ENCODE data around the gene KRTAP2-1.

- no peak for TF ChIP-seq CTCF (IDR thresholded peaks at IDR 0.05)
- TF ChIP-seq EZH2 (IDR thresholded peaks at IDR 0.05; ENCODE audit: borderline replicate concordance, insufficient read depth, low read depth, low read length, poor library complexity, severe bottlenecking): no peak
Measured at GRCh38 chr17:41020336-41020735, 26.8 kb downstream of the KRTAP2-1 start.
